ENCODE results near the gene ACP7.
"Not testable (repeated sequence)": the region's sequence is repeated elsewhere in the genome, so short reads cannot be mapped to it uniquely, and the experiment has no call there.

Gene ACP7

GRCh38 chr19:39130337-39131254 lies 46.4 kb downstream of the ACP7 start:
- DNase-seq (ENCODE audit: low read depth in 3 of 3) = no peak

GRCh38 chr19:39131255-39131755 lies 47.1 kb downstream of the ACP7 start:
- DNase-seq (ENCODE audit: low read depth in 3 of 3) = no peak

GRCh38 chr19:39132344-39132969 lies 48.3 kb downstream of the ACP7 start:
- DNase-seq (ENCODE audit: low read depth in 3 of 3) = no peak

- no peak for DNase-seq (ENCODE audit: low read depth in 3 of 3)
These were observed 49.5 kb downstream of the ACP7 start for GRCh38 chr19:39133431-39134270.

- no peak for DNase-seq (ENCODE audit: low read depth in 3 of 3)
These were observed 51.5 kb downstream of the ACP7 start for GRCh38 chr19:39135701-39136100.

GRCh38 chr19:39136225-39136940 lies 52.2 kb downstream of the ACP7 start:
- no peak for DNase-seq (ENCODE audit: low read depth in 3 of 3)

- DNase-seq (ENCODE audit: low read depth in 3 of 3) = no peak
These were observed 53.0 kb downstream of the ACP7 start for GRCh38 chr19:39137131-39137530.

GRCh38 chr19:39138221-39139211 lies 54.3 kb downstream of the ACP7 start:
- DNase-seq (ENCODE audit: low read depth in 3 of 3) = no peak

GRCh38 chr19:39139305-39139874 lies 55.2 kb downstream of the ACP7 start:
- no peak for DNase-seq (ENCODE audit: low read depth in 3 of 3)

- DNase-seq (ENCODE audit: low read depth in 3 of 3) = no peak
These were observed 55.8 kb downstream of the ACP7 start for GRCh38 chr19:39139971-39140453.

- DNase-seq (ENCODE audit: low read depth in 3 of 3) = no peak
These were observed 56.4 kb downstream of the ACP7 start for GRCh38 chr19:39140594-39140993.

GRCh38 chr19:39141929-39142328 lies 57.8 kb downstream of the ACP7 start:
- no peak for DNase-seq (ENCODE audit: low read depth in 3 of 3)

- DNase-seq (ENCODE audit: low read depth in 3 of 3) = no peak
These were observed 58.5 kb downstream of the ACP7 start for GRCh38 chr19:39142630-39143029.

- not testable (repeated sequence) for DNase-seq (ENCODE audit: low read depth in 3 of 3)
These were observed 59.7 kb downstream of the ACP7 start for GRCh38 chr19:39143757-39144289.

- DNase-seq (ENCODE audit: low read depth in 3 of 3) = no peak
These were observed 60.3 kb downstream of the ACP7 start for GRCh38 chr19:39144290-39145071.

- DNase-seq (ENCODE audit: low read depth in 3 of 3) = no peak
These were observed 61.2 kb downstream of the ACP7 start for GRCh38 chr19:39145180-39145953.

- no peak for DNase-seq (ENCODE audit: low read depth in 3 of 3)
These were observed 61.9 kb downstream of the ACP7 start for GRCh38 chr19:39146091-39146490.

Measured in stimulated activated CD4-positive, alpha-beta T cell treated with anti-CD3 and anti-CD28 coated beads, TNF-alpha, amount 100 ng/mL, for 4 hours (primary cell).